ENCODE measurements around the gene RCCD1.

RCCD1 gene

DNA sequence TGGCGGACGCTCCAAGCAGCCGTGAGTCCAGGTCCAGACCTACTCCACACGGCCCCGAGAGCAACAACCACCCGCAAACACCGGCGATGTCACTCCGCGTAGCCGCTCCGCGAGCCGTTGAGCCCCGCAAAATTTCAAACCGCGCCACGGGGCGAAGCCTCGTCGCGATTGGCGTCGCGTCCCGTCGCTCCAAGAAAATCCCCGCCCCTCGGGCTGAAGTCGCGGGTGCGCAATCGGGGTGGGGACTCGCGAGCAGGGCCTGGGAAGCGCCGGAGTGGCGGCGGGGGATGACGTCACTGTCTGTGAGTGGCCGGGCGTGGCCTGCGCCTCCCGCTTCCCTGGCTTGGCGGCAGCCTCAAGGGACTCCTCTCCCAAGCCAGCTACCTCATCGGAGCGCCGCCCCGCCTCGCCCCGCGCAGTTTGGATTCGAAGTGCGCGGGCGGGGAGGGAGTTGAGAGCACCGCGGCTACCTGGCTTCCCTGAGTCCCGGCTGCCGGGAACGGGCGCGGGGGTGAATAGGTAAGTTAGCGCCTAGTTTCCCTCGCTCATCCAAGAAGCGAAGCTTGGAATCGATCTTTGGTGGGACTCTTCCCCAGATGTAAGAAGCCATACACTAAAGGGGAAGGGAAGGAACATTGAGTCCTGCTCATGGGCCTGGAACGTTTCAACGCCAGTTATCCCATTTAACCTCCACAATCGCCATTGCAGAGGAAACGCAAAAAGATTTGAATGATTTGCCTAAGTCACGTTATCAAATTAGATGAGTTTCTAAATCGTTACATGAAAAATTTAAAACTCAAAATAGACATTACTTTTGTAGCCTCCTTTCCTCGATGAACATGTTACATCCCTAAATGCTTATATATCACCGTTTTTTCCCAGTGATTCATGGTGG, 40.0 kb downstream of the RCCD1 start, which contains the start of gene PRC1:
Gene PRC1, minus strand, starts transcription at position 119 of the 895 bp plus-strand sequence. Its CDS starts 118 bp downstream, at position 1.
- peak within 1 kb of the TSS; percentile 91 for H3K4me3 ChIP-seq (ENCODE audit: low read depth, low read length)
- peak within 1 kb of the TSS; percentile 94 for H2AFZ ChIP-seq
- H3K4me2 ChIP-seq (ENCODE audit: low read length) = peak within 1 kb of the TSS; percentile 86
- H3K4me1 ChIP-seq = no peaks in the 10 kb centered on the region
- H3K9ac ChIP-seq = no peak within 1 kb of the TSS
- TF ChIP-seq, protein P1, sequence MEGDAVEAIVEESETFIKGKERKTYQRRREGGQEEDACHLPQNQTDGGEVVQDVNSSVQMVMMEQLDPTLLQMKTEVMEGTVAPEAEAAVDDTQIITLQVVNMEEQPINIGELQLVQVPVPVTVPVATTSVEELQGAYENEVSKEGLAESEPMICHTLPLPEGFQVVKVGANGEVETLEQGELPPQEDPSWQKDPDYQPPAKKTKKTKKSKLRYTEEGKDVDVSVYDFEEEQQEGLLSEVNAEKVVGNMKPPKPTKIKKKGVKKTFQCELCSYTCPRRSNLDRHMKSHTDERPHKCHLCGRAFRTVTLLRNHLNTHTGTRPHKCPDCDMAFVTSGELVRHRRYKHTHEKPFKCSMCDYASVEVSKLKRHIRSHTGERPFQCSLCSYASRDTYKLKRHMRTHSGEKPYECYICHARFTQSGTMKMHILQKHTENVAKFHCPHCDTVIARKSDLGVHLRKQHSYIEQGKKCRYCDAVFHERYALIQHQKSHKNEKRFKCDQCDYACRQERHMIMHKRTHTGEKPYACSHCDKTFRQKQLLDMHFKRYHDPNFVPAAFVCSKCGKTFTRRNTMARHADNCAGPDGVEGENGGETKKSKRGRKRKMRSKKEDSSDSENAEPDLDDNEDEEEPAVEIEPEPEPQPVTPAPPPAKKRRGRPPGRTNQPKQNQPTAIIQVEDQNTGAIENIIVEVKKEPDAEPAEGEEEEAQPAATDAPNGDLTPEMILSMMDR (IDR thresholded peaks at IDR 0.05) = no peak
- no peaks in the 10 kb centered on the region for H3K9me3 ChIP-seq (ENCODE audit: control insufficient read depth, low read length)
- H3K27me3 ChIP-seq (ENCODE audit: control insufficient read depth, insufficient read depth, low read length) = no peaks in the 10 kb centered on the region
- no peaks in the 10 kb centered on the region for H3K79me2 ChIP-seq
- peak within 1 kb of the TSS; percentile 69 for H3K27ac ChIP-seq
- H3K36me3 ChIP-seq (ENCODE audit: control insufficient read depth, insufficient read depth, low read length) = no peaks in the 10 kb centered on the region

DNA sequence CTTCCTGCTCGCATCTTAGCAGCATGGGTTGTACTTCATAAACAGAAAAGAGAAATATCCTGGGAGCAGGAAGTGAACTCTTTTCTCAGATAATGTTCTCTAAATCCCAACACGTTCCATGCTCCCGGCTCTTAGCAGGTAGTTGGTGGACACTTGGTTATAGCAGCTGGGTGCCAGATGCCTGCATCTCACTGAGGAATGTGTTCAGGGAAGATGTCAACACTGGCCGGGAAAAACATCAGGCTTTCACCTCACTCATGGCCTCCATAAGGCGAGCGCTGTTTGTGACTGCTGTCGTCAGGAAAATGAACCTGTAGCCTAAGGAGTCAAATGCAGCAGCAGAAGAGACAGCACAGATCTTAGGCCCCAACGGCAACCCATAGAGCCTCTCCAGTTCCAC, 44.1 kb downstream of the RCCD1 start:
- Histone ChIP-seq H3K27ac (no peak overlapping the region), H3K27me3 (ENCODE audit: control insufficient read depth, insufficient read depth, low read length) (no peaks in the 10 kb centered on the region), H3K4me2 (ENCODE audit: low read length) (no peak overlapping the region), H3K79me2 (no peaks in the 10 kb centered on the region), H3K36me3 (ENCODE audit: control insufficient read depth, insufficient read depth, low read length) (no peaks in the 10 kb centered on the region), H3K9me3 (ENCODE audit: control insufficient read depth, low read length) (no peaks in the 10 kb centered on the region), H3K4me3 (ENCODE audit: low read depth, low read length) (no peak overlapping the region), H3K9ac (no peak overlapping the region), H3K4me1 (no peaks in the 10 kb centered on the region), H2AFZ (no peak overlapping the region)
- TF ChIP-seq, protein P1 (IDR thresholded peaks at IDR 0.05) = no peak

DNA sequence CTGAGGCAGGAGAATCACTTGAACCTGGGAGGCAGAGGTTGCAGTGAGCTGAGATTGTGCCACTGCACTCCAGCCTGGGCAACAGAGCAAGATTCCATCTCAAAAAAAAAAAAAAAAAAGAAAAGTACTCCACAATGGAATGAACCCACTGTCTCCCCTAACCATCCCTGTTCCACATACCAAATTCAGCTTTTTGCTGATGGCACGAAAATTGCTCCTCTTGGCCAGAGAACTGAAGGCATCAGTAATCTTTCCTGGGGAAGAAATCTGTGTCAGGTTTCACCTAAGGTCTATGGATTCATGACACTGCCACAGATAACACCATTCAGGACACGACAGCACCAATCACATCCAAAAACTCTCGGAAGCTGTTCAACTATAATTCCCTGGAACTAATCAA, 46.5 kb downstream of the RCCD1 start:
- H3K9ac ChIP-seq = no peak overlapping the region
- TF ChIP-seq, protein P1 (IDR thresholded peaks at IDR 0.05) = no peak
- H3K9me3 ChIP-seq (ENCODE audit: control insufficient read depth, low read length) = no peaks in the 10 kb centered on the region
- no peaks in the 10 kb centered on the region for H3K36me3 ChIP-seq (ENCODE audit: control insufficient read depth, insufficient read depth, low read length)
- no peak overlapping the region for H3K4me2 ChIP-seq (ENCODE audit: low read length)
- no peak overlapping the region for H2AFZ ChIP-seq
- H3K79me2 ChIP-seq = no peaks in the 10 kb centered on the region
- no peak overlapping the region for H3K27ac ChIP-seq
- H3K4me1 ChIP-seq = no peaks in the 10 kb centered on the region
- no peaks in the 10 kb centered on the region for H3K27me3 ChIP-seq (ENCODE audit: control insufficient read depth, insufficient read depth, low read length)
- H3K4me3 ChIP-seq (ENCODE audit: low read depth, low read length) = no peak overlapping the region

DNA sequence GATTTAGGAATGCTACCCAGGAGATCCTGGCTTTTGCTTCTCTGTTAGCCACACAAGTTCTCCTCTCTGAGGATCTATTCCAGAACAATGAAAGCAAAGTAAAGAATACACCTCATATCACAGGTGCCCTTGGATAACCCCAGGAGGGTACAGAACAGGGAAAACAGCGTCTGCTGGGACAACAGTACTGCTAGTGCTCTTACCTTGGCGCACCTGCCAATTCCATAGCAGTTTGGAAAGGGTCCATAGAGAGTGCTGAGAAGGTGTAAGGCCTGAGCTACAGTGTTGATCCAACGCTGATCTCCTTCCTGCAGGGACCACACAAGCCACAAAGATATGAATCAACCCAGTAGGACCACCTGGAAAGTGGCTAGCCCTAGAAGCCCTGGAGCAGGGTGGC, 52.6 kb downstream of the RCCD1 start:
- TF ChIP-seq, protein P1 (IDR thresholded peaks at IDR 0.05) = no peak
- Histone ChIP-seq H3K4me2 (ENCODE audit: low read length) (no peak overlapping the region), H3K9me3 (ENCODE audit: control insufficient read depth, low read length) (no peaks in the 10 kb centered on the region), H3K4me3 (ENCODE audit: low read depth, low read length) (no peak overlapping the region), H3K36me3 (ENCODE audit: control insufficient read depth, insufficient read depth, low read length) (no peaks in the 10 kb centered on the region), H3K27ac (no peak overlapping the region), H3K4me1 (no peaks in the 10 kb centered on the region), H2AFZ (no peak overlapping the region), H3K27me3 (ENCODE audit: control insufficient read depth, insufficient read depth, low read length) (no peaks in the 10 kb centered on the region), H3K9ac (no peak overlapping the region), H3K79me2 (no peaks in the 10 kb centered on the region)

Data from parathyroid adenoma (tissue), 2 donors.